GM12864 (cell line): Measurements from ENCODE around the gene KRTAP4-5.
"Not testable (repeated sequence)": the region's sequence is repeated elsewhere in the genome, so short reads cannot be mapped to it uniquely, and the experiment has no call there.

Source experiments
- DNase-seq: peaks from one replicate; pipeline ENCODE4 v3.0.0-alpha.2; 2011; ENCODE audit warnings: low read depth
- H3K4me3 ChIP-seq: 2 replicates; pipeline ENCODE4 v1.5.1; 2011; ENCODE audit warnings: mild to moderate bottlenecking, low read depth, low read length, control low read depth
- CTCF ChIP-seq: IDR thresholded peaks from 2 replicates; pipeline ENCODE4 v1.5.1; 2011; ENCODE audit warnings: low read depth, mild to moderate bottlenecking, moderate library complexity, low read length, control low read depth, inconsistent platforms; ENCODE audit errors: missing control alignments

The KRTAP4-5 gene

GRCh38 chr17:41149652-41149985 is at the start of gene KRTAP4-5:
TSS of gene KRTAP4-5 (minus strand) at chr17:41149825. CDS start at chr17:41149767, 58 bp downstream.
- no peak for DNase-seq
- TF ChIP-seq CTCF, result no peak
- H3K4me3 ChIP-seq, result no peak within 1 kb of the TSS

- H3K4me3 ChIP-seq, result no peak overlapping the region
- no peak for DNase-seq
- TF ChIP-seq CTCF, result no peak
Measured at GRCh38 chr17:41196068-41196467, 46.4 kb upstream of the KRTAP4-5 start.

GRCh38 chr17:41190328-41190727 is 40.7 kb upstream of the KRTAP4-5 start:
- no peak for DNase-seq

GRCh38 chr17:41189837-41190318 is 40.3 kb upstream of the KRTAP4-5 start, which contains the start of gene KRTAP9-1:
TSS of gene KRTAP9-1 (plus strand) at chr17:41189887. CDS start at chr17:41189887, 0 bp downstream.
- not testable (repeated sequence) for H3K4me3 ChIP-seq, DNase-seq

More at GRCh38 chr17:41190328-41190727, 40.7 kb upstream of the KRTAP4-5 start:
- no peak for TF ChIP-seq CTCF
- H3K4me3 ChIP-seq, result no peak overlapping the region

GRCh38 chr17:41186872-41187271 is 37.2 kb upstream of the KRTAP4-5 start:
- H3K4me3 ChIP-seq, result no peak overlapping the region
- no peak for TF ChIP-seq CTCF
- DNase-seq, result no peak

- H3K4me3 ChIP-seq, result no peak overlapping the region
- no peak for DNase-seq
- no peak for TF ChIP-seq CTCF
Measured at GRCh38 chr17:41185001-41185400, 35.4 kb upstream of the KRTAP4-5 start.

- TF ChIP-seq CTCF, result no peak
- H3K4me3 ChIP-seq, result no peak within 1 kb of the TSS
- DNase-seq, result no peak
Measured at GRCh38 chr17:41184480-41184961, 34.9 kb upstream of the KRTAP4-5 start, which contains the start of gene KRTAP4-1. TSS of gene KRTAP4-1 (minus strand) at chr17:41184911. CDS start at chr17:41184854, 57 bp downstream.
